ENCODE results near the gene KLF9.
"Not testable (repeated sequence)": the region's sequence is repeated elsewhere in the genome, so short reads cannot be mapped to it uniquely, and the experiment has no call there.

KLF9 gene

GRCh38 chr9:70403618-70404025 is 10.8 kb downstream of the KLF9 start:
- DNase-seq (ENCODE audit: low spot score) = no peak

- no peak for DNase-seq (ENCODE audit: low spot score)
These were observed 11.3 kb downstream of the KLF9 start for GRCh38 chr9:70403166-70403565.

GRCh38 chr9:70402213-70402612 is 12.2 kb downstream of the KLF9 start:
- no peak for DNase-seq (ENCODE audit: low spot score)

- DNase-seq (ENCODE audit: low spot score) = not testable (repeated sequence)
These were observed 13.2 kb downstream of the KLF9 start for GRCh38 chr9:70401241-70401640.

- DNase-seq (ENCODE audit: low spot score) = no peak
These were observed 14.2 kb downstream of the KLF9 start for GRCh38 chr9:70400107-70400892.

- no peak for DNase-seq (ENCODE audit: low spot score)
These were observed 15.3 kb downstream of the KLF9 start for GRCh38 chr9:70399141-70399540.

- DNase-seq (ENCODE audit: low spot score) = no peak
These were observed 16.3 kb downstream of the KLF9 start for GRCh38 chr9:70398145-70398556.

GRCh38 chr9:70395652-70396051 is 18.8 kb downstream of the KLF9 start:
- DNase-seq (ENCODE audit: low spot score) = no peak

GRCh38 chr9:70392850-70393249 is 21.6 kb downstream of the KLF9 start:
- DNase-seq (ENCODE audit: low spot score) = no peak

GRCh38 chr9:70392189-70392588 is 22.3 kb downstream of the KLF9 start:
- DNase-seq (ENCODE audit: low spot score) = peak; percentile 40

- DNase-seq (ENCODE audit: low spot score) = no peak
These were observed 23.5 kb downstream of the KLF9 start for GRCh38 chr9:70390933-70391341.

GRCh38 chr9:70389621-70390266 is 24.7 kb downstream of the KLF9 start:
- DNase-seq (ENCODE audit: low spot score) = no peak

- no peak for DNase-seq (ENCODE audit: low spot score)
These were observed 25.3 kb downstream of the KLF9 start for GRCh38 chr9:70389188-70389587.

GRCh38 chr9:70387663-70388062 is 26.8 kb downstream of the KLF9 start:
- no peak for DNase-seq (ENCODE audit: low spot score)

- DNase-seq (ENCODE audit: low spot score) = no peak
These were observed 29.0 kb downstream of the KLF9 start for GRCh38 chr9:70385426-70385825.

- no peak for DNase-seq (ENCODE audit: low spot score)
These were observed 31.5 kb downstream of the KLF9 start for GRCh38 chr9:70382709-70383605.

- no peak for DNase-seq (ENCODE audit: low spot score)
These were observed 32.3 kb downstream of the KLF9 start for GRCh38 chr9:70382046-70382708.

- DNase-seq (ENCODE audit: low spot score) = no peak
These were observed 39.4 kb downstream of the KLF9 start for GRCh38 chr9:70374962-70375618.

GRCh38 chr9:70367305-70367930 is 47.0 kb downstream of the KLF9 start:
- no peak for DNase-seq (ENCODE audit: low spot score)

GRCh38 chr9:70363760-70364159 is 50.7 kb downstream of the KLF9 start:
- DNase-seq (ENCODE audit: low spot score) = no peak

GRCh38 chr9:70362952-70363351 is 51.5 kb downstream of the KLF9 start:
- DNase-seq (ENCODE audit: low spot score) = no peak
